K562 (cell line): ENCODE measurements around the gene TSHR.

Experiments
- CC2D1A ChIP-seq: fragments of 450-650 bp; IDR thresholded peaks from 2 replicates; pipeline ENCODE4 v1.6.1; 2017; ENCODE audit warnings: mild to moderate bottlenecking
- EWSR1 ChIP-seq: fragments of 450-650 bp; IDR thresholded peaks from 2 replicates; pipeline ENCODE4 v1.6.1; 2018; ENCODE audit warnings: borderline replicate concordance, mild to moderate bottlenecking, low read depth, moderate library complexity; ENCODE audit not compliant: partially characterized antibody
- RBM39 ChIP-seq: fragments of 200-400 bp; formaldehyde crosslinking; optimal IDR thresholded peaks from 2 replicates; pipeline ENCODE3; 2018; ENCODE audit warnings: low read depth, low read length

DNA sequence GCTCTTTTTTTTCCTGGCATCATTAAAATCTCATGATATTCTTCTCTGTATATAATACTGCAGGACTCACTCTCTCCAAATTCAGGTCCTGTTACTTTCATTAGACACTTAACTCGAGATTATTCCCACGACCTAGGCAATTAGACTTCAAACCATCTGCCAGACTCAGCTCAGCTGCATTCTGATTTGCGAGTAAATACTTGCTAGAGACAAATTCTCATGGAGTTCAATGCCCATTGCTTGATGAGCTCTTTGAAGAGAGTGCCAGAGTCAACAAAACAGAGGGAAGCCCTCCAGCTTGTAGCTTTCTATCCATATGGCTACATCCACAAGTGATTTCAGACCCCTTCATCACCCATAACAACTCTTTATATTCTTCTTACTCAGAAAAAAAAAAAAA, 177.0 kb downstream of the TSHR start:
- TF ChIP-seq CC2D1A (no peak), RBM39 (no peak), EWSR1 (no peak)
